Rectal smooth muscle tissue (tissue), 1 donor: ENCODE measurements around the gene ATF1.
"Not testable (repeated sequence)": the region's sequence is repeated elsewhere in the genome, so short reads cannot be mapped to it uniquely, and the experiment has no call there.

Experiments
- H3K27ac ChIP-seq: one replicate; pipeline ENCODE4 v1.7.0; 2013; ENCODE audit warnings: low read depth, low read length, inconsistent platforms
- H3K27me3 ChIP-seq: one replicate; pipeline ENCODE4 v1.7.0; 2013; ENCODE audit warnings: low read length; ENCODE audit not compliant: control insufficient read depth, insufficient read depth
- H3K36me3 ChIP-seq: one replicate; pipeline ENCODE4 v1.7.0; 2013; ENCODE audit warnings: low read length; ENCODE audit not compliant: control insufficient read depth, insufficient read depth
- H3K4me1 ChIP-seq: one replicate; pipeline ENCODE4 v1.7.0; 2013; ENCODE audit warnings: low read length; ENCODE audit not compliant: control insufficient read depth, insufficient read depth
- H3K4me3 ChIP-seq: one replicate; pipeline ENCODE4 v1.7.0; 2013; ENCODE audit warnings: low read length
- H3K9ac ChIP-seq: one replicate; pipeline ENCODE4 v1.7.0; 2013; ENCODE audit warnings: low read length

Gene ATF1

GRCh38 chr12:50785406-50786001 is 21.6 kb downstream of the ATF1 start:
- Histone ChIP-seq H3K27me3 (no peaks in the 10 kb centered on the region), H3K4me3 (no peak overlapping the region), H3K27ac (no peak overlapping the region), H3K36me3 (peaks cover 3% of the 10 kb centered on the region), H3K9ac (no peak overlapping the region), H3K4me1 (no peaks in the 10 kb centered on the region)

GRCh38 chr12:50786498-50787231 is 22.8 kb downstream of the ATF1 start:
- Histone ChIP-seq H3K4me1 (no peaks in the 10 kb centered on the region), H3K36me3 (peaks cover 3% of the 10 kb centered on the region), H3K4me3 (no peak overlapping the region), H3K27me3 (no peaks in the 10 kb centered on the region), H3K27ac (no peak overlapping the region), H3K9ac (no peak overlapping the region)

- Histone ChIP-seq H3K9ac (no peak overlapping the region), H3K27ac (no peak overlapping the region), H3K27me3 (no peaks in the 10 kb centered on the region), H3K4me1 (no peaks in the 10 kb centered on the region), H3K36me3 (peaks cover 3% of the 10 kb centered on the region), H3K4me3 (no peak overlapping the region)
Observed at GRCh38 chr12:50787618-50788017, 23.7 kb downstream of the ATF1 start.

- Histone ChIP-seq H3K4me3 (no peak overlapping the region), H3K27ac (no peak overlapping the region), H3K4me1 (no peaks in the 10 kb centered on the region), H3K9ac (no peak overlapping the region), H3K27me3 (no peaks in the 10 kb centered on the region), H3K36me3 (peaks cover 3% of the 10 kb centered on the region)
Observed at GRCh38 chr12:50788561-50788960, 24.7 kb downstream of the ATF1 start.

GRCh38 chr12:50790081-50790480 is 26.2 kb downstream of the ATF1 start:
- Histone ChIP-seq H3K9ac (no peak overlapping the region), H3K36me3 (peaks cover 3% of the 10 kb centered on the region), H3K27me3 (no peaks in the 10 kb centered on the region), H3K4me3 (no peak overlapping the region), H3K4me1 (no peaks in the 10 kb centered on the region), H3K27ac (no peak overlapping the region)

GRCh38 chr12:50799908-50800307 is 36.0 kb downstream of the ATF1 start:
- Histone ChIP-seq H3K4me3 (no peak overlapping the region), H3K36me3 (peaks cover 17% of the 10 kb centered on the region), H3K27me3 (no peaks in the 10 kb centered on the region), H3K9ac (no peak overlapping the region), H3K27ac (no peak overlapping the region), H3K4me1 (no peaks in the 10 kb centered on the region)

- no peak overlapping the region for H3K4me3 ChIP-seq
- H3K27me3 ChIP-seq, result no peaks in the 10 kb centered on the region
- no peaks in the 10 kb centered on the region for H3K4me1 ChIP-seq
- no peak overlapping the region for H3K9ac ChIP-seq
- H3K36me3 ChIP-seq, result peaks cover 11% of the 10 kb centered on the region
- H3K27ac ChIP-seq, result no peak overlapping the region
Observed at GRCh38 chr12:50803230-50803875, 39.5 kb downstream of the ATF1 start.

- H3K36me3 ChIP-seq, result peaks cover 7% of the 10 kb centered on the region
- H3K9ac ChIP-seq, result no peak overlapping the region
- no peaks in the 10 kb centered on the region for H3K27me3 ChIP-seq
- no peaks in the 10 kb centered on the region for H3K4me1 ChIP-seq
- no peak overlapping the region for H3K4me3 ChIP-seq
- H3K27ac ChIP-seq, result no peak overlapping the region
Observed at GRCh38 chr12:50806176-50806575, 42.3 kb downstream of the ATF1 start.

- H3K36me3 ChIP-seq, result peaks cover 15% of the 10 kb centered on the region
- H3K4me1 ChIP-seq, H3K4me3 ChIP-seq, H3K27me3 ChIP-seq, H3K9ac ChIP-seq, H3K27ac ChIP-seq: not testable (repeated sequence)
Observed at GRCh38 chr12:50809131-50809530, 45.2 kb downstream of the ATF1 start.

GRCh38 chr12:50814921-50815320 is 51.0 kb downstream of the ATF1 start:
- H3K27ac ChIP-seq, H3K27me3 ChIP-seq, H3K4me1 ChIP-seq, H3K9ac ChIP-seq, H3K4me3 ChIP-seq: not testable (repeated sequence)
- H3K36me3 ChIP-seq, result peaks cover 22% of the 10 kb centered on the region

- Histone ChIP-seq H3K9ac (no peak overlapping the region), H3K4me1 (no peaks in the 10 kb centered on the region), H3K27me3 (no peaks in the 10 kb centered on the region), H3K4me3 (no peak overlapping the region), H3K27ac (no peak overlapping the region), H3K36me3 (peaks cover 4% of the 10 kb centered on the region)
Observed at GRCh38 chr12:50820177-50820576, 56.3 kb downstream of the ATF1 start.

- no peak overlapping the region for H3K27ac ChIP-seq
- no peaks in the 10 kb centered on the region for H3K36me3 ChIP-seq
- no peak overlapping the region for H3K4me3 ChIP-seq
- H3K4me1 ChIP-seq, result peaks cover 6% of the 10 kb centered on the region
- H3K27me3 ChIP-seq, result no peaks in the 10 kb centered on the region
- H3K9ac ChIP-seq, result no peak overlapping the region
Observed at GRCh38 chr12:50822082-50822481, 58.2 kb downstream of the ATF1 start.

GRCh38 chr12:50823724-50824123 is 59.8 kb downstream of the ATF1 start:
- not testable (repeated sequence) for H3K36me3 ChIP-seq, H3K4me1 ChIP-seq, H3K27ac ChIP-seq, H3K9ac ChIP-seq, H3K4me3 ChIP-seq, H3K27me3 ChIP-seq
